ENCODE results near the gene FAM156A.
"Not testable (repeated sequence)": the region's sequence is repeated elsewhere in the genome, so short reads cannot be mapped to it uniquely, and the experiment has no call there.

The FAM156A gene

DNA sequence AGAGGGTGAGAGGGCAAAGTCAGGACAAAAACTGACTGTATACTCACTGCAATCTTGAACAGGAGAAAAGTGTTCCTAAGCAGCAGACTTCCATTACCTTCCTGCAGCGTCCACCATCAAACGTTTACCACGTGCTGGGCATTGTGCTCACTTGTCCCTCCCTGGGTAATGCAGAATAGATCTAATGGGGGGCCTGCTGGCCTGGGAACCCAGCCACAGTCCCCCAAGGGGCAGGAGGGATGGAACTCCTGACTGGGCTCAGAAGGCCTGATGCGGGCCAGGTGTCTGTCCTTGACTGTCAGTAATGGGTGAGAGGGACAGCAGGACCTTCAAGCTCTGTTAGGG, 37.6 kb upstream of the FAM156A start:
- CTCF ChIA-PET: interaction anchor here (1.2 to 2.0 kb wide), 7 partner anchors 9 to 420 kb away, joined by 3 to 7 read pairs (median 4); no protein-coding TSS in a partner anchor
- POLR2A ChIA-PET: interaction anchor here (1.8 kb wide), 1 partner anchor 86 kb away, joined by 10 read pairs; the partner anchor contains the start of gene TSPYL2
- no peak for DNase-seq (ENCODE audit: extremely low spot score)
- TF ChIP-seq, protein P1, sequence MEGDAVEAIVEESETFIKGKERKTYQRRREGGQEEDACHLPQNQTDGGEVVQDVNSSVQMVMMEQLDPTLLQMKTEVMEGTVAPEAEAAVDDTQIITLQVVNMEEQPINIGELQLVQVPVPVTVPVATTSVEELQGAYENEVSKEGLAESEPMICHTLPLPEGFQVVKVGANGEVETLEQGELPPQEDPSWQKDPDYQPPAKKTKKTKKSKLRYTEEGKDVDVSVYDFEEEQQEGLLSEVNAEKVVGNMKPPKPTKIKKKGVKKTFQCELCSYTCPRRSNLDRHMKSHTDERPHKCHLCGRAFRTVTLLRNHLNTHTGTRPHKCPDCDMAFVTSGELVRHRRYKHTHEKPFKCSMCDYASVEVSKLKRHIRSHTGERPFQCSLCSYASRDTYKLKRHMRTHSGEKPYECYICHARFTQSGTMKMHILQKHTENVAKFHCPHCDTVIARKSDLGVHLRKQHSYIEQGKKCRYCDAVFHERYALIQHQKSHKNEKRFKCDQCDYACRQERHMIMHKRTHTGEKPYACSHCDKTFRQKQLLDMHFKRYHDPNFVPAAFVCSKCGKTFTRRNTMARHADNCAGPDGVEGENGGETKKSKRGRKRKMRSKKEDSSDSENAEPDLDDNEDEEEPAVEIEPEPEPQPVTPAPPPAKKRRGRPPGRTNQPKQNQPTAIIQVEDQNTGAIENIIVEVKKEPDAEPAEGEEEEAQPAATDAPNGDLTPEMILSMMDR (IDR thresholded peaks at IDR 0.05; ENCODE audit: control extremely low read depth, extremely low read depth, low read depth, missing control alignments): no peak

DNA sequence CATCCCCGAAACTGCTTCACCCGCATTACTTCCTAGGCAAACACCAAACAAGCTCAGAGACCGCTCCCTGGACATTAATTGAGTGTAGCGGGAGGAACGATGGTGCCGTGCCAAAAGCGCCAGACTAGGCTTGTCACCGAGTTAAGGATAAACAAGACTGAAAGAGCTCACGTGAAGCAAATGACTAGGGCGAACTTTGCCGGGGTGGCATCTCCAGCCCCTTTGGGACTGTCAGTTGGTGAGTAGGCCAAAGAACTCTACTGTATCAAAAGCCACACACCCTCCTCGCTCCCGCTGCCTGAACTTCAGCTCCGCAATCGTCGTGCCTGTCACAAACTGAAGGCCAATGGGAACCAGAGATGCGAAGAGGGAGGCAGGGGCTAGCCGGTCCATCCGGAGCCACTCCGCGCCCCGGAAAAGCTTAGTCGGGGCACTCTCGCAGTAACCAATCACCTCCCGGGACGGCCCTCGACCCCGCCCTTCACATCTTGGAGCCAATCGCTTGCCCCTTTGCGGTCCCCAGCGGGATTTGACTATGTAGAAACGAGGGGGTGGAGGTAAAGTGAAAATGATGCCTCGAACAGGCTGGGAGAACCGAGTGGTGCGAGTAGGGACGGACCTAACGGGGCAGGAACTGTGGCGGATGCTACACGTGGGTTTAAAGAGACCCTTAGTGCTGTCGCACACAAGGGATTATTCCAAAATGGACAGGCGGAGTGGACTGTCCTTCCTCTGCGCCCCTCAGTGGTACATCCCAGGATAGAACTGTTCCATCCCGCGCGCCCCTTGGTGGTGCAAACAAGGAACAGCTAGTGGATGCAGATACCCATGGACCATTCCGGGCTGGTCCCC, 37.0 kb upstream of the FAM156A start:
- POLR2A ChIA-PET: interaction anchor here (1.8 kb wide), 1 partner anchor 87 kb away, joined by 10 read pairs; the partner anchor contains the start of gene TSPYL2
- CTCF ChIA-PET: interaction anchor here (0.9 to 2.0 kb wide), 10 partner anchors 9 to 421 kb away, joined by 3 to 7 read pairs (median 4); no protein-coding TSS in a partner anchor
- DNase-seq (ENCODE audit: extremely low spot score): peak; percentile 87
- TF ChIP-seq, protein P1 (IDR thresholded peaks at IDR 0.05; ENCODE audit: control extremely low read depth, extremely low read depth, low read depth, missing control alignments): peak; percentile 53

DNA sequence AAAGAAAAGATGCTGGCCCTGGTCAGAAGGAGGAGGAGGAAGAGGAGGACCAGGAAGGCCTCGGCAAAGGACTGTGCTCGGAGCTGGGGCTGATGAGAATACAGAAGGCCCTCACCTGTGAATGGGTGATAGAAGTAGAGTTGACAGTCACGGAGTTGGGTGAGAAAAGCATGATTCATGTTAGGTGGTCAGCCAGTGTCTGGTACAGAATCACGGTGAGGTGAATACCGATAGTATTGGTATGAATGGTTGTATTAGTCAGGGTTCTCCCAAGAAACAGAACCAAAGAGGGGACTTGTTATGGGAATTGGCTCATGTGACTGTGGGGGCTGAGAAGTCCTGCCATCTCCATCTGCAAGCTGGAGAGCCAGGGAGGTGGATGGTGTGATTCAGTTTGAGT, 32.5 kb upstream of the FAM156A start:
- CTCF ChIA-PET: interaction anchor here (1.3 to 2.6 kb wide), 4 partner anchors 8 to 28 kb away, joined by 3 to 9 read pairs (median 7); no protein-coding TSS in a partner anchor
- TF ChIP-seq, protein P1 (IDR thresholded peaks at IDR 0.05; ENCODE audit: control extremely low read depth, extremely low read depth, low read depth, missing control alignments): no peak
- POLR2A ChIA-PET: no interaction called here
- DNase-seq (ENCODE audit: extremely low spot score): no peak

DNA sequence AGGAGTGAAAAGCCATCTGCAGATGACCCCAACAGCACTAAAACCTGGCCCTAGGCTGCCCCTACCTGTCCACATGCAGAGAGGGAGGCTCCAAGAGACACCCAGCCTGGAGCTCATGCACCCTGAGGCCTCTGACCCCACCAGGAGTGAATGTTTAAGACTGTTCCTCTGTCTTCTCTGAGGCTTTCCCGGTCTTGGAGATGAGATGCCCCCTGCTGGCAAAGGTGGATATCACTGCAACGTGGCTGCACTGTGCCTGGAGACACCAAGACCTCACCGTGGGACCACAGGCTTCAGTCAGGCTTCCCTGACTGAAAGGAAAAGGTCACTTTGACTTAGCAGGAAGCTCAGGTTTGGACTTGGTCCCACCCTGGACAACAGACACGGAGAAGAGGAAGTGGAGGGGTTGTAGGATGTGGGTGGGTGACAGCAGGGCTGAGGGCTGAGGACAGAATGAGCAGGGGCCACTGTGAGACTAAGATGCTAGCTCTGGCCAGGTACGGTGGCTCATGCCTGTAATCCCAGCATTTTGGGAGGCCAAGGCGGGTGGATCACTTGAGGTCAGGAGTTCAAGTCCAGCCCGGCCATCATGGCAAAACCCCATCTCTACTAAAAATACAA, 31.8 kb upstream of the FAM156A start:
- peak; percentile 68 for DNase-seq (ENCODE audit: extremely low spot score)

DNA sequence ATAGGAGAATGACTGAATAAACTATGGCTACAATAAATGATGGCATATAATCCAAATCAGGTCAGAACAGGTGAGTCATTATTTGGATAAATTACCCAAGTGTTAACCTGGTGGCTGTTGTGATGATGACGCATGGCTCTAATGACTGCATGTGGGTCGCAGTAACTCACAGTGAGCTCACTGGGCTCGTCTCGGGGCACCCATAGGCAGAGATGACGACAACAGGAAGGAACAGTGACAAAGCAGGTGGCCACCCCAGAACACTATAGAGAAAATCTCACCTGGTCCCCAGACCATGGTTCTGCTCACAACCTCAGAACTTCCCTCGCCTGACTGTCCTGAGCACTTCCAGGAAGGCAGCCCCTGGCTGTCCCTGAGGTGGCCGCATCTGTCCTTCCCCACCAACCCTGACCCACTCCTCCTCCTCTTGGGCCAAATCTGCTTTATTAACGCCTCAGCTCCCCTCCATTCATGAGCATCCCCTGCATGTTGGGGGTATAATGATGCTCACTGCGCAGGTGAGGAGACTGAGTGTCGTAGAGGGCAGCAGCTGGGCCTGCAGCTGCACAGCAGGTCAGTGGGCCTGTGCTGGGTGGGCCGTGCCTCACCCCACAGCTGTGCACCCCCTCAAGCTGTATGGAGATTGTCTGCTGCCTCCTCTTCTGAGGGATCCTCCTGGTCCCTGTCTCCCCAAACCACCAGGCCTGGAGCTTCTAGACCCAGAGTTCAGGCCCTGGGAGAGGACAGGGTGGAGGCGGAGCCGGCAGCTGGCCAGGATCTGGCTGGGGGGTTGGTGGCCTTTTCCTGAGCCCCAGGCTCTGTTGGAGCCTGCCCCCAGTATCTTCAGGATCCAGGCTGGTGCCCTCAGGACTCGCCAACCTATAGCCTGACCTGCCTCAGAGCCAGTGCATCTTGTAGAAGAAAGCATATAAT, 30.9 kb upstream of the FAM156A start:
- POLR2A ChIA-PET: no interaction called here
- CTCF ChIA-PET: interaction anchor here (0.9 to 2.6 kb wide), 9 partner anchors 8 to 649 kb away, joined by 3 to 9 read pairs (median 6); no protein-coding TSS in a partner anchor
- TF ChIP-seq, protein P1 (IDR thresholded peaks at IDR 0.05; ENCODE audit: control extremely low read depth, extremely low read depth, low read depth, missing control alignments): no peak
- no peak for DNase-seq (ENCODE audit: extremely low spot score)

More for the DNA sequence above, 31.8 kb upstream of the FAM156A start:
- TF ChIP-seq, protein P1 (IDR thresholded peaks at IDR 0.05; ENCODE audit: control extremely low read depth, extremely low read depth, low read depth, missing control alignments): peak; percentile 62
- POLR2A ChIA-PET: not testable (repeated sequence)
- CTCF ChIA-PET: interaction anchor here (0.9 to 2.6 kb wide), 9 partner anchors 9 to 650 kb away, joined by 3 to 9 read pairs (median 6); no protein-coding TSS in a partner anchor

Measured in GM10248 (cell line).